PC-3 (cell line): Measurements from ENCODE around the gene CROCC. TPM values are rescaled to one million over a fixed set of nuclear protein-coding genes. Genes with fewer than 3 reads are reported as not detected.
"Not testable (repeated sequence)": the region's sequence is repeated elsewhere in the genome, so short reads cannot be mapped to it uniquely, and the experiment has no call there.

Experiments used
- ATAC-seq: fragments of 200-7000 bp; cut with Tn5 transposase; 2 replicates; pipeline ENCODE4 v1.9.1; 2020; ENCODE audit warnings: mild to moderate bottlenecking, moderate library complexity
- BruUV-seq: library from RNA; stranded (reverse); fragments of 400-500 nt; replicated peaks from 2 replicates; lab custom pipeline; 2021; lab: Mats Ljungman, UMichigan
- CTCF ChIA-PET: fragments of 300-600 bp; sonication (Branson Sonifier 250); formaldehyde crosslinking; loops from one replicate; lab custom pipeline; 2022; ENCODE audit warnings: antibody characterized with exemption; lab: Charles Lee
- POLR2A ChIA-PET: fragments of 300-600 bp; sonication (Branson Sonifier 250); formaldehyde crosslinking; loops from one replicate; lab custom pipeline; 2022; ENCODE audit warnings: antibody characterized with exemption; ENCODE audit not compliant: unreplicated experiment; lab: Charles Lee
- DNase-seq: peaks from one replicate; pipeline ENCODE4 v3.0.0-alpha.2; 2015
- H2AFZ ChIP-seq: fragments of 300-600 bp; sonication (generic); 2 replicates; pipeline ENCODE4 v1.6.0; 2016; ENCODE audit warnings: antibody characterized with exemption, low read length
- H3F3A ChIP-seq: fragments of 300-600 bp; sonication (generic); one replicate; pipeline ENCODE4 v1.6.0; 2017; ENCODE audit warnings: antibody characterized with exemption, low read length, control low read depth, mild to moderate bottlenecking; ENCODE audit not compliant: unreplicated experiment
- H3K27ac ChIP-seq: fragments of 300-600 bp; sonication (generic); 2 replicates; pipeline ENCODE4 v1.5.1; 2016; ENCODE audit warnings: mild to moderate bottlenecking, low read length
- H3K27me3 ChIP-seq: fragments of 300-600 bp; sonication (generic); 2 replicates; pipeline ENCODE4 v1.6.1; 2016; ENCODE audit warnings: low read length, mixed read lengths
- H3K36me3 ChIP-seq: fragments of 300-600 bp; sonication (generic); 2 replicates; pipeline ENCODE4 v1.6.1; 2016; ENCODE audit warnings: low read depth, mixed run types, low read length, mixed read lengths
- H3K4me1 ChIP-seq: fragments of 300-600 bp; sonication (generic); 2 replicates; pipeline ENCODE4 v1.5.1; 2016; ENCODE audit warnings: low read length; ENCODE audit not compliant: insufficient read depth
- H3K4me2 ChIP-seq: fragments of 300-600 bp; sonication (generic); 2 replicates; pipeline ENCODE4 v1.6.0; 2016; ENCODE audit warnings: low read length
- H3K4me3 ChIP-seq: fragments of 300-600 bp; sonication (generic); 2 replicates; pipeline ENCODE4 v1.5.1; 2016; ENCODE audit warnings: mild to moderate bottlenecking, low read length, mixed read lengths
- H3K79me2 ChIP-seq: fragments of 300-600 bp; sonication (generic); 2 replicates; pipeline ENCODE4 v1.6.1; 2017; ENCODE audit warnings: low read length, mixed read lengths
- H3K9ac ChIP-seq: fragments of 300-600 bp; sonication (generic); 2 replicates; pipeline ENCODE4 v1.6.0; 2016; ENCODE audit warnings: mild to moderate bottlenecking, low read length
- H3K9me2 ChIP-seq: fragments of 300-600 bp; sonication (generic); replicated peaks from 2 replicates; pipeline ENCODE4 v1.6.1; 2016; ENCODE audit warnings: mixed run types, low read length, mixed read lengths
- H3K9me3 ChIP-seq: fragments of 300-600 bp; sonication (generic); 2 replicates; pipeline ENCODE4 v1.6.1; 2016; ENCODE audit warnings: low read length, mixed read lengths
- H4K20me1 ChIP-seq: fragments of 300-600 bp; sonication (generic); 2 replicates; pipeline ENCODE4 v1.6.1; 2016; ENCODE audit warnings: low read length, mixed read lengths
- EZH2 ChIP-seq: fragments of 300-600 bp; sonication (generic); IDR thresholded peaks from one replicate; pipeline ENCODE4 v1.6.1; 2017; ENCODE audit warnings: antibody characterized with exemption, mild to moderate bottlenecking, low read length; ENCODE audit not compliant: unreplicated experiment
- EZH2phosphoT487 ChIP-seq: fragments of 300-600 bp; sonication (generic); IDR thresholded peaks from 2 replicates; pipeline ENCODE4 v1.6.1; 2018; ENCODE audit warnings: mild to moderate bottlenecking, antibody characterized with exemption, low read length, borderline replicate concordance
- intact Hi-C: fragments of 100-400 bp; cut with micrococcal nuclease; formaldehyde crosslinking; loops from 2 replicates; pipeline ENCODE4 v1.9.0; 2023
- total RNA-seq: library from RNA; depleted of rRNA; stranded (reverse); fragments of >200 nt; gene quantifications from 2 replicates; pipeline ENCODE4 v1.2.3, GENCODE V29; 2014
- TF ChIP-seq, protein P1 (sequence below): fragments of 300-600 bp; sonication (generic); conservative IDR thresholded peaks from 2 replicates; pipeline ENCODE4 v1.5.1; 2017; ENCODE audit warnings: antibody characterized with exemption, low read depth, mild to moderate bottlenecking, low read length

The CROCC gene
- total RNA-seq, 1 experiment from 2014 or later: 24.6 TPM

DNA sequence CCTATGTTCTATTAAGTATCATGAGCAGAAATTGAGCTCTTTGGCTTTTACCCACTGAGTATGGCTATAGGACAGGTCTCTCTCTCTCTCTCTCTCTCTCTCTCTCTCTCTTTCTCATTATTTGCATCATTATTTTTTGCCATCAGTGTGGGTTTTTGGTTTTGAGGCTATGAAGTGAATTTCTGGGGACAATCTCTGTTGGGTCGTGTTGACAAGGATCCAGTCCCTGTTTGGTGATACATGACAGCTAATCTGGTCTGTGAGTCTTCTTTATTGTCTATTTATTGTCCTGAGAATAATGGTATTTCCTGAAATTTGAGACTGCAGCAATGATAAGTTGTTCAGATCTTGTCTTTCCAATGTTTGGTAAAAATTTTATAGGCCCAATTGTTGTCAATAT is 24.1 kb upstream of the CROCC start:
- ATAC-seq, BruUV-seq, H3K27me3 ChIP-seq, H3K79me2 ChIP-seq, DNase-seq, H4K20me1 ChIP-seq, H3K9me2 ChIP-seq, H2AFZ ChIP-seq, intact Hi-C loops, H3K9ac ChIP-seq, CTCF ChIA-PET, H3K9me3 ChIP-seq, H3K4me1 ChIP-seq, H3K27ac ChIP-seq, H3K36me3 ChIP-seq, H3K4me3 ChIP-seq, POLR2A ChIA-PET, H3K4me2 ChIP-seq, H3F3A ChIP-seq: not testable (repeated sequence)

DNA sequence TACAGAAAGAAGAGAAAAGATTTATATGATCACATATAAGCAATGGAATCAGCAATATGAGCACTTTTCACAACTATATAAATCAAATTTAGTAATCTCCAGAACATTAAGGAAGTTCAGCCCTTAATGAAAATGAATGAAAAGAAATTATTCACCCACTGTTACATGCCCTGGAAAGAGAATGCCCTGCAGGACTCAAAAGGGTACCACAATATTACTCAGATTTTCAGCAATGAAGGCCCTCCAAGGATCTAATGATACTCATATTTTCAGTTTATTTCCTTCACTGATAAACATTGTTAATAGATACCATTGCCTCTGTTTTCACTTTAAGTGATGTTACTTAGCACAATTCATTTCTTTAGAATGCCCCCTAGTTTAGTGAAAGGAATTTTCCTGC is 23.4 kb upstream of the CROCC start:
- H3F3A ChIP-seq, H2AFZ ChIP-seq, H3K9ac ChIP-seq, H3K27ac ChIP-seq, H4K20me1 ChIP-seq, DNase-seq, CTCF ChIA-PET, POLR2A ChIA-PET, H3K9me3 ChIP-seq, H3K27me3 ChIP-seq, intact Hi-C loops, H3K9me2 ChIP-seq, H3K4me2 ChIP-seq, H3K36me3 ChIP-seq, H3K79me2 ChIP-seq, BruUV-seq, H3K4me3 ChIP-seq, ATAC-seq: not testable (repeated sequence)
- peaks cover 14% of the 10 kb centered on the region; the same call in 1 of the 2 replicates for H3K4me1 ChIP-seq

DNA sequence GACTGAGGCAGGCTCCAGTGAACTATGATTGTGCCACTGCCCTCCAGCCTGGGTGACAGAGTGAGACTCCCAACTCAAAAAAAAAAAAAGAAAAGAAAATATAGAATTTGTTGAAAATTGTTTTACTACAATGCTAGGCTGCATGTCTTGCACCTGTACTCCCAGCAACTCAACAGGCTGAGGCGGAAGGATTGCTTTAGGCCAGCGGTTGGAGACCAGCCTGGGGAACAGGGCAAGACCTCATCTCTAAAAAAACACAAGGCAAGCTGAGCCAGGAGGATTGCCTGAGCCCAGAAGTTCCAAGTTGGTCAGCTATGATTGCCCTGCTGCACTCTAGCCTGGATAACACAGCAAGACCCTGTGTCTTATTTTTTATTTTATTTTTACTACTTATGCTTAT is 22.7 kb upstream of the CROCC start:
- BruUV-seq, H3K36me3 ChIP-seq, H4K20me1 ChIP-seq, H3K9ac ChIP-seq, POLR2A ChIA-PET, H3K79me2 ChIP-seq, ATAC-seq, H3K4me2 ChIP-seq, DNase-seq, H3F3A ChIP-seq, H2AFZ ChIP-seq, CTCF ChIA-PET, H3K4me3 ChIP-seq, H3K27ac ChIP-seq, intact Hi-C loops, H3K27me3 ChIP-seq, H3K9me2 ChIP-seq, H3K9me3 ChIP-seq: not testable (repeated sequence)
- H3K4me1 ChIP-seq: peaks cover 20% of the 10 kb centered on the region; the same call in 1 of the 2 replicates

DNA sequence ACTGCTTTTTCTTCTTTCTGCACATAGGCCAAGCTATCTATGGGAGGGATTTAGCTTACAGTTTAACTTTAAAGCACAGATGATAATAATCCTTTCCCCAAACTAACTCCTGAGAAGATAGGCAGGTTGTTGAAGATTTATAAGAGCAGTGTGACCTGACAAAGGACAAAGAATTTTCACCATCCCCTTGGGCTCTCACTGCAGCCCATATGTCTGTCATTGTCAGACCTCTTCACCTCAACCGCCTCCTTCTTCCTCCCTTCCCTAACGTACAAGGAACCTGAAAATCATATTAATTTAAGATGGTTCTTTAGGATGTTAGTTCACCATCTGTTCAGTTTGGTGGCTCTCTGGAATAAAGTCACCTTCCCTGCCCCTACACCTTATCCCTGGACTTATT is 21.0 kb upstream of the CROCC start:
- H3K36me3 ChIP-seq: no peaks in the 10 kb centered on the region
- no peak overlapping the region for H3K9ac ChIP-seq
- H3K9me2 ChIP-seq: no peaks in the 10 kb centered on the region
- no peaks in the 10 kb centered on the region for H3K9me3 ChIP-seq
- TF ChIP-seq EZH2: no peak
- TF ChIP-seq, protein P1, sequence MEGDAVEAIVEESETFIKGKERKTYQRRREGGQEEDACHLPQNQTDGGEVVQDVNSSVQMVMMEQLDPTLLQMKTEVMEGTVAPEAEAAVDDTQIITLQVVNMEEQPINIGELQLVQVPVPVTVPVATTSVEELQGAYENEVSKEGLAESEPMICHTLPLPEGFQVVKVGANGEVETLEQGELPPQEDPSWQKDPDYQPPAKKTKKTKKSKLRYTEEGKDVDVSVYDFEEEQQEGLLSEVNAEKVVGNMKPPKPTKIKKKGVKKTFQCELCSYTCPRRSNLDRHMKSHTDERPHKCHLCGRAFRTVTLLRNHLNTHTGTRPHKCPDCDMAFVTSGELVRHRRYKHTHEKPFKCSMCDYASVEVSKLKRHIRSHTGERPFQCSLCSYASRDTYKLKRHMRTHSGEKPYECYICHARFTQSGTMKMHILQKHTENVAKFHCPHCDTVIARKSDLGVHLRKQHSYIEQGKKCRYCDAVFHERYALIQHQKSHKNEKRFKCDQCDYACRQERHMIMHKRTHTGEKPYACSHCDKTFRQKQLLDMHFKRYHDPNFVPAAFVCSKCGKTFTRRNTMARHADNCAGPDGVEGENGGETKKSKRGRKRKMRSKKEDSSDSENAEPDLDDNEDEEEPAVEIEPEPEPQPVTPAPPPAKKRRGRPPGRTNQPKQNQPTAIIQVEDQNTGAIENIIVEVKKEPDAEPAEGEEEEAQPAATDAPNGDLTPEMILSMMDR: no peak
- TF ChIP-seq EZH2phosphoT487: no peak
- H3F3A ChIP-seq: peaks cover 5% of the 10 kb centered on the region
- CTCF ChIA-PET: no interaction called here
- H3K4me2 ChIP-seq: no peak overlapping the region
- H2AFZ ChIP-seq: no peak overlapping the region
- POLR2A ChIA-PET: no interaction called here
- no TSS peak for BruUV-seq
- H3K4me1 ChIP-seq: peaks cover 22% of the 10 kb centered on the region; the same call in 1 of the 2 replicates
- H3K27me3 ChIP-seq: no peaks in the 10 kb centered on the region
- intact Hi-C loops: no loop called here
- H3K4me3 ChIP-seq: no peak overlapping the region
- no peaks in the 10 kb centered on the region for H3K79me2 ChIP-seq
- DNase-seq (no peak), ATAC-seq (no peak)
- H3K27ac ChIP-seq: no peak overlapping the region
- no peaks in the 10 kb centered on the region for H4K20me1 ChIP-seq

DNA sequence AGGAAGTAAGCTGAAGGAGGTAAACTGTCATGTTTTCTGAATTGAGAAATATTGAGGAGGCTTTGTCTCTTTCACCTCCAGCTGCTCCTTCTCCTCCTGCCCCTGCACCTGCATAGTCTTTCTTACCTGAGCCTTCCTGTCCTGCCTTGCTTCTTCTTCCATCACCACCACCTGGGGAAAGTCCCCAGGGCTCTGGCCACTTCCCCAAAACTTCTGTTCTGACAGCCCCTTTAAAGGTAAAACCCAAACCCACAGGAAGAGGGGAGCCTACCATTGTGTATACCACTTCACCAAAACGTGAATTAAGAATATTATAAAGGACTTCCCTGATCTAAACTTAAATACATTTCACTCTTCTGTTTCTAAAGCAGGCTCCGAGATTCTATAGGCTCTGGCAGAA is 20.4 kb upstream of the CROCC start:
- H3F3A ChIP-seq: peaks cover 11% of the 10 kb centered on the region
- CTCF ChIA-PET, H2AFZ ChIP-seq, H3K4me3 ChIP-seq, H3K27me3 ChIP-seq, DNase-seq, H3K9me3 ChIP-seq, ATAC-seq, BruUV-seq, H3K4me2 ChIP-seq, H3K9me2 ChIP-seq, H3K27ac ChIP-seq, intact Hi-C loops, POLR2A ChIA-PET, H3K9ac ChIP-seq, H4K20me1 ChIP-seq, H3K36me3 ChIP-seq, H3K79me2 ChIP-seq: not testable (repeated sequence)
- H3K4me1 ChIP-seq: peaks cover 22% of the 10 kb centered on the region; the same call in 1 of the 2 replicates
